Esophagus muscularis mucosa (tissue), 3 donors: ENCODE results near the gene ACACB.

ENCODE experiments used
- POLR2A ChIP-seq: fragments of 450-650 bp; IDR thresholded peaks from one replicate; pipeline ENCODE4 v1.6.1; 2017; ENCODE audit warnings: antibody characterized with exemption, moderate library complexity, mild to moderate bottlenecking, low read depth
- TF ChIP-seq, protein P1 (sequence below), 3 experiments: fragments of 200-600 bp in 2 of 3; fragments of 450-650 bp in 1 of 3; sonication (generic) in 2 of 3; IDR thresholded peaks; one replicate each; pipeline ENCODE4 v1.5.1; 2017 to 2019; ENCODE audit warnings: antibody characterized with exemption in 3 of 3, mild to moderate bottlenecking in 2 of 3, moderate library complexity in 1 of 3

GRCh38 chr12:109269428-109269827 lies 153.0 kb downstream of the ACACB start:
- TF ChIP-seq, protein P1, sequence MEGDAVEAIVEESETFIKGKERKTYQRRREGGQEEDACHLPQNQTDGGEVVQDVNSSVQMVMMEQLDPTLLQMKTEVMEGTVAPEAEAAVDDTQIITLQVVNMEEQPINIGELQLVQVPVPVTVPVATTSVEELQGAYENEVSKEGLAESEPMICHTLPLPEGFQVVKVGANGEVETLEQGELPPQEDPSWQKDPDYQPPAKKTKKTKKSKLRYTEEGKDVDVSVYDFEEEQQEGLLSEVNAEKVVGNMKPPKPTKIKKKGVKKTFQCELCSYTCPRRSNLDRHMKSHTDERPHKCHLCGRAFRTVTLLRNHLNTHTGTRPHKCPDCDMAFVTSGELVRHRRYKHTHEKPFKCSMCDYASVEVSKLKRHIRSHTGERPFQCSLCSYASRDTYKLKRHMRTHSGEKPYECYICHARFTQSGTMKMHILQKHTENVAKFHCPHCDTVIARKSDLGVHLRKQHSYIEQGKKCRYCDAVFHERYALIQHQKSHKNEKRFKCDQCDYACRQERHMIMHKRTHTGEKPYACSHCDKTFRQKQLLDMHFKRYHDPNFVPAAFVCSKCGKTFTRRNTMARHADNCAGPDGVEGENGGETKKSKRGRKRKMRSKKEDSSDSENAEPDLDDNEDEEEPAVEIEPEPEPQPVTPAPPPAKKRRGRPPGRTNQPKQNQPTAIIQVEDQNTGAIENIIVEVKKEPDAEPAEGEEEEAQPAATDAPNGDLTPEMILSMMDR (IDR thresholded peaks at IDR 0.05), result no peak
- TF ChIP-seq POLR2A, result no peak
